H9 (cell line): Measurements from ENCODE around the gene TBC1D2. TPM values are rescaled to one million over a fixed set of nuclear protein-coding genes. Genes with fewer than 3 reads are reported as not detected.

Experiments used
- DNase-seq: peaks from one replicate; pipeline ENCODE4 v3.0.0-alpha.2; 2017
- H2AFZ ChIP-seq: one replicate; pipeline ENCODE4 v1.6.1; 2013; ENCODE audit warnings: mild to moderate bottlenecking, low read length, control low read depth, moderate library complexity
- H2AK5ac ChIP-seq: 2 replicates; pipeline ENCODE4 v1.6.1; 2013; ENCODE audit warnings: low read length, control low read depth, mixed read lengths; ENCODE audit not compliant: insufficient read length
- H2BK120ac ChIP-seq: one replicate; pipeline ENCODE4 v1.6.1; 2013; ENCODE audit warnings: low read depth, mild to moderate bottlenecking, low read length, control low read depth, inconsistent platforms; ENCODE audit not compliant: poor library complexity, severe bottlenecking
- H2BK12ac ChIP-seq: 2 replicates; pipeline ENCODE4 v1.6.1; 2013; ENCODE audit warnings: low read length, control low read depth, mixed read lengths, low read depth; ENCODE audit not compliant: insufficient read length
- H2BK15ac ChIP-seq: 2 replicates; pipeline ENCODE4 v1.6.1; 2013; ENCODE audit warnings: low read depth, low read length, control low read depth
- H2BK20ac ChIP-seq: one replicate; pipeline ENCODE4 v1.6.1; 2013; ENCODE audit warnings: low read depth, mild to moderate bottlenecking, low read length, control low read depth, inconsistent platforms; ENCODE audit not compliant: poor library complexity, severe bottlenecking
- H2BK5ac ChIP-seq: 2 replicates; pipeline ENCODE4 v1.6.1; 2013; ENCODE audit warnings: low read length, control low read depth, mixed read lengths; ENCODE audit not compliant: insufficient read length
- H3K14ac ChIP-seq: 2 replicates; pipeline ENCODE4 v1.6.1; 2013; ENCODE audit warnings: low read length, control low read depth; ENCODE audit not compliant: insufficient read depth
- H3K18ac ChIP-seq: 2 replicates; pipeline ENCODE4 v1.6.1; 2013; ENCODE audit warnings: low read depth, mild to moderate bottlenecking, mixed read lengths, low read length, control low read depth; ENCODE audit not compliant: insufficient read length
- H3K23ac ChIP-seq: 2 replicates; pipeline ENCODE4 v1.6.1; 2013; ENCODE audit warnings: low read length, control low read depth, mixed read lengths, low read depth; ENCODE audit not compliant: insufficient read length
- H3K23me2 ChIP-seq: 2 replicates; pipeline ENCODE4 v1.6.1; 2013; ENCODE audit warnings: low read depth, mild to moderate bottlenecking, mixed read lengths, low read length, control low read depth; ENCODE audit not compliant: insufficient read length, poor library complexity, severe bottlenecking
- H3K27ac ChIP-seq: 2 replicates; pipeline ENCODE4 v1.5.1; 2013; ENCODE audit warnings: low read length, control low read depth, mixed read lengths, low read depth; ENCODE audit not compliant: insufficient read length
- H3K27me3 ChIP-seq: 2 replicates; pipeline ENCODE4 v1.6.1; 2013; ENCODE audit warnings: low read length, control low read depth, inconsistent platforms; ENCODE audit not compliant: insufficient read depth
- H3K4ac ChIP-seq: 2 replicates; pipeline ENCODE4 v1.6.1; 2013; ENCODE audit warnings: low read depth, mild to moderate bottlenecking, control low read depth, inconsistent platforms, low read length, moderate library complexity
- H3K4me1 ChIP-seq: 2 replicates; pipeline ENCODE4 v1.6.1; 2013; ENCODE audit warnings: low read length, control low read depth, inconsistent platforms; ENCODE audit not compliant: insufficient read depth
- H3K4me2 ChIP-seq: 2 replicates; pipeline ENCODE4 v1.6.1; 2013; ENCODE audit warnings: low read length, control low read depth, mixed read lengths; ENCODE audit not compliant: insufficient read length, insufficient read depth
- H3K56ac ChIP-seq: 2 replicates; pipeline ENCODE4 v1.6.1; 2013; ENCODE audit warnings: low read depth, mild to moderate bottlenecking, mixed read lengths, low read length, control low read depth; ENCODE audit not compliant: insufficient read length
- H3K79me1 ChIP-seq: 2 replicates; pipeline ENCODE4 v1.6.1; 2013; ENCODE audit warnings: low read depth, mild to moderate bottlenecking, moderate library complexity, low read length, control low read depth, inconsistent platforms; ENCODE audit not compliant: insufficient read depth, poor library complexity, severe bottlenecking
- H3K79me2 ChIP-seq: 2 replicates; pipeline ENCODE4 v1.6.1; 2013; ENCODE audit warnings: low read length, control low read depth, inconsistent platforms; ENCODE audit not compliant: insufficient read depth
- H3K9ac ChIP-seq: 2 replicates; pipeline ENCODE4 v1.6.1; 2013; ENCODE audit warnings: low read length, control low read depth, mixed read lengths; ENCODE audit not compliant: insufficient read length; ENCODE audit errors: extremely low read depth
- H3K9me3 ChIP-seq: one replicate; pipeline ENCODE4 v1.6.1; 2013; ENCODE audit warnings: low read depth, low read length, inconsistent platforms; ENCODE audit not compliant: control insufficient read depth
- H3T11ph ChIP-seq: one replicate; pipeline ENCODE4 v1.6.1; 2013; ENCODE audit warnings: mild to moderate bottlenecking, low read length, control low read depth, inconsistent platforms
- H4K20me1 ChIP-seq: one replicate; pipeline ENCODE4 v1.6.1; 2013; ENCODE audit not compliant: control insufficient read depth, insufficient read length, insufficient read depth
- H4K5ac ChIP-seq: 2 replicates; pipeline ENCODE4 v1.6.1; 2013; ENCODE audit warnings: low read depth, mild to moderate bottlenecking, mixed read lengths, low read length, control low read depth; ENCODE audit not compliant: insufficient read length
- H4K8ac ChIP-seq: replicated peaks from 2 replicates; pipeline ENCODE4 v1.6.1; 2013; ENCODE audit warnings: low read length, control low read depth, mixed read lengths, low read depth; ENCODE audit not compliant: insufficient read length
- H4K91ac ChIP-seq: 2 replicates; pipeline ENCODE4 v1.6.1; 2013; ENCODE audit warnings: low read depth, mild to moderate bottlenecking, moderate library complexity, mixed read lengths, low read length, control low read depth; ENCODE audit not compliant: insufficient read length
- H3K27ac Mint-ChIP-seq, 3 experiments: 2 replicates in 2 of 3; 3 replicates in 1 of 3; pipeline ENCODE4 v1.8.0; 2020 to 2021; ENCODE audit warnings: mixed read lengths in 3 of 3, mild to moderate bottlenecking in 1 of 3, moderate library complexity in 1 of 3
- H3K27me3 Mint-ChIP-seq: 2 replicates; pipeline ENCODE4 v1.8.0; 2021; ENCODE audit warnings: low read depth, mild to moderate bottlenecking, moderate library complexity, mixed read lengths
- H3K36me3 Mint-ChIP-seq, 3 experiments: 2 replicates in 2 of 3; 3 replicates in 1 of 3; pipeline ENCODE4 v1.8.0; 2020 to 2021; ENCODE audit warnings: low read depth in 3 of 3, mixed read lengths in 3 of 3; ENCODE audit not compliant: insufficient read depth in 1 of 3
- H3K4me1 Mint-ChIP-seq, 2 experiments: 2 replicates each; pipeline ENCODE4 v1.8.0; 2020; ENCODE audit warnings: mixed read lengths in 2 of 2
- H3K4me3 Mint-ChIP-seq, 2 experiments: 2 replicates in 1 of 2; 3 replicates in 1 of 2; pipeline ENCODE4 v1.8.0; 2020 to 2021; ENCODE audit warnings: mild to moderate bottlenecking in 2 of 2, mixed read lengths in 2 of 2, moderate library complexity in 1 of 2
- H3K9me3 Mint-ChIP-seq, 2 experiments: 2 replicates in 1 of 2; 3 replicates in 1 of 2; pipeline ENCODE4 v1.8.0; 2020; ENCODE audit warnings: mild to moderate bottlenecking in 2 of 2, mixed read lengths in 2 of 2, moderate library complexity in 1 of 2
- WGBS: extraction: QIAGEN DNeasy Blood & Tissue Kit; methylation state at CpG from one replicate; pipeline ENCODE4 v1.1.7; 2013; ENCODE audit warnings: missing lambda C conversion rate, low lambda C conversion rate, mixed read lengths; ENCODE audit not compliant: insufficient read length; ENCODE audit errors: extremely low coverage; 5-methylcytosine and 5-hydroxymethylcytosine counted together
- total RNA-seq: library from RNA; stranded (reverse); gene quantifications from 2 replicates; pipeline ENCODE4 v1.2.1, GENCODE V29; 2021
- TF ChIP-seq, protein P1 (sequence below): fragments of 200-600 bp; sonication (generic); conservative IDR thresholded peaks from 3 replicates; pipeline ENCODE4 v1.8.0; 2021; ENCODE audit warnings: antibody characterized with exemption, mild to moderate bottlenecking

Gene TBC1D2
- total RNA-seq, 1 experiment from 2014 or later, result 2.9 TPM

GRCh38 chr9:98280162-98280561 is 24.7 kb upstream of the TBC1D2 start:
- Histone ChIP-seq H3K4me2 (no peak overlapping the region), H4K8ac (no peak overlapping the region), H3K4ac (no peak overlapping the region), H2BK12ac (no peak overlapping the region), H2BK15ac (no peak overlapping the region), H3K4me1 (no peaks in the 10 kb centered on the region), H2AFZ (no peak overlapping the region), H2BK120ac (no peak overlapping the region), H2BK20ac (no peak overlapping the region), H3K23me2 (no peaks in the 10 kb centered on the region), H3K23ac (no peak overlapping the region), H3K9ac (no peak overlapping the region), H3K14ac (no peak overlapping the region), H3K56ac (no peak overlapping the region), H3K27ac (no peak overlapping the region), H4K5ac (no peak overlapping the region), H2BK5ac (no peak overlapping the region), H4K20me1 (no peaks in the 10 kb centered on the region), H3K9me3 (no peaks in the 10 kb centered on the region), H3K79me1 (no peaks in the 10 kb centered on the region), H2AK5ac (no peak overlapping the region), H4K91ac (no peak overlapping the region), H3K79me2 (no peaks in the 10 kb centered on the region), H3K18ac (no peak overlapping the region), H3K27me3 (no peaks in the 10 kb centered on the region), H3T11ph (no peak overlapping the region)
- no CpG with 5 or more reads among the region's 2 CpGs for WGBS
- H3K27me3 Mint-ChIP-seq, result peaks cover 2% of the 10 kb centered on the region; the same call in 1 of the 2 replicates
- H3K36me3 Mint-ChIP-seq, result no peaks in the 10 kb centered on the region
- no peak overlapping the region for H3K4me3 Mint-ChIP-seq
- H3K27ac Mint-ChIP-seq, result no peak overlapping the region
- no peaks in the 10 kb centered on the region for H3K9me3 Mint-ChIP-seq
- no peak for DNase-seq
- H3K4me1 Mint-ChIP-seq, result peaks cover under 1 to 9% of the 10 kb centered on the region in 2 experiments; a peak in 3 of 4 replicates
- TF ChIP-seq, protein P1, sequence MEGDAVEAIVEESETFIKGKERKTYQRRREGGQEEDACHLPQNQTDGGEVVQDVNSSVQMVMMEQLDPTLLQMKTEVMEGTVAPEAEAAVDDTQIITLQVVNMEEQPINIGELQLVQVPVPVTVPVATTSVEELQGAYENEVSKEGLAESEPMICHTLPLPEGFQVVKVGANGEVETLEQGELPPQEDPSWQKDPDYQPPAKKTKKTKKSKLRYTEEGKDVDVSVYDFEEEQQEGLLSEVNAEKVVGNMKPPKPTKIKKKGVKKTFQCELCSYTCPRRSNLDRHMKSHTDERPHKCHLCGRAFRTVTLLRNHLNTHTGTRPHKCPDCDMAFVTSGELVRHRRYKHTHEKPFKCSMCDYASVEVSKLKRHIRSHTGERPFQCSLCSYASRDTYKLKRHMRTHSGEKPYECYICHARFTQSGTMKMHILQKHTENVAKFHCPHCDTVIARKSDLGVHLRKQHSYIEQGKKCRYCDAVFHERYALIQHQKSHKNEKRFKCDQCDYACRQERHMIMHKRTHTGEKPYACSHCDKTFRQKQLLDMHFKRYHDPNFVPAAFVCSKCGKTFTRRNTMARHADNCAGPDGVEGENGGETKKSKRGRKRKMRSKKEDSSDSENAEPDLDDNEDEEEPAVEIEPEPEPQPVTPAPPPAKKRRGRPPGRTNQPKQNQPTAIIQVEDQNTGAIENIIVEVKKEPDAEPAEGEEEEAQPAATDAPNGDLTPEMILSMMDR, result no peak
